ENCODE data around the gene C18orf54.

DNA sequence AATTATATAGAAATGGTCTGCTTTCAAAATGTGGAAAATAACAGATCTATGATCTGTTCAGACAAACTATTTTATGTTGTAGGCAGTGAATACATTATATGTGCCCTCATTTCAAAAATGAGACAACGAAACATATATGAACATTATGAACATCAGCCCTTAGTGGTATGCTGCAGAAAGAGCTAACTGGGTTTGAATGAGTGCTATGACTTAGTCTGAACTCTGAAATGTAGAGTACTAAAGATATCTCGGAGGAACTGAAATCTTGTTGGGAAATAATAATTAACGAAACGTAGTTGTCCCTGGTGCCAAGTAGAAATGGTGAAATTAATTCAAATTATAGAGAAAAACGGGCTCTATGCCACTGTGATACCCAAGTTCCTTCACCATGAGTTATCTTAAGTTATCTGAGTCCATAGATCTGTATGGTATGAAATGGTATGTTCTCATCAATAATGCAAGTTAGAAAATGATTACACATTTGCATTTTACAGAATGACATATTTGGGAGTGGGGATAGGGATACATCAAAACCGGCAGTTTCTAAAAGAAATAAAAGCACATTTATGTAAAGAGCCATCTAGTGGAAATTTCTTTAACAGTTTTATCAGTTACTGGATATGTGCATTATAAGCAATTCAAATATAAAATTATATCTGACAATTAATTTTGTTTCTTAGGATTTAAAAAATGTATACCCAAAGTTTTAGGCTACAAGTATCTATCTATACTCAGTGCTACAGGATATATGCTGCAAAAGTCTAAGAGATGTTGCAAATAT lies 26.7 kb upstream of the C18orf54 start:
- TF ChIP-seq, protein P1, sequence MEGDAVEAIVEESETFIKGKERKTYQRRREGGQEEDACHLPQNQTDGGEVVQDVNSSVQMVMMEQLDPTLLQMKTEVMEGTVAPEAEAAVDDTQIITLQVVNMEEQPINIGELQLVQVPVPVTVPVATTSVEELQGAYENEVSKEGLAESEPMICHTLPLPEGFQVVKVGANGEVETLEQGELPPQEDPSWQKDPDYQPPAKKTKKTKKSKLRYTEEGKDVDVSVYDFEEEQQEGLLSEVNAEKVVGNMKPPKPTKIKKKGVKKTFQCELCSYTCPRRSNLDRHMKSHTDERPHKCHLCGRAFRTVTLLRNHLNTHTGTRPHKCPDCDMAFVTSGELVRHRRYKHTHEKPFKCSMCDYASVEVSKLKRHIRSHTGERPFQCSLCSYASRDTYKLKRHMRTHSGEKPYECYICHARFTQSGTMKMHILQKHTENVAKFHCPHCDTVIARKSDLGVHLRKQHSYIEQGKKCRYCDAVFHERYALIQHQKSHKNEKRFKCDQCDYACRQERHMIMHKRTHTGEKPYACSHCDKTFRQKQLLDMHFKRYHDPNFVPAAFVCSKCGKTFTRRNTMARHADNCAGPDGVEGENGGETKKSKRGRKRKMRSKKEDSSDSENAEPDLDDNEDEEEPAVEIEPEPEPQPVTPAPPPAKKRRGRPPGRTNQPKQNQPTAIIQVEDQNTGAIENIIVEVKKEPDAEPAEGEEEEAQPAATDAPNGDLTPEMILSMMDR (IDR thresholded peaks at IDR 0.05): no peak
- TF ChIP-seq EZH2 (IDR thresholded peaks at IDR 0.05; ENCODE audit: borderline replicate concordance, insufficient read depth, low read depth, low read length, poor library complexity, severe bottlenecking): no peak
